CD4-positive, alpha-beta T cell (primary cell): ENCODE measurements around the gene MYO3A. TPM values are rescaled to one million over a fixed set of nuclear protein-coding genes. Genes with fewer than 3 reads are reported as not detected.

Experiments used
- ATAC-seq: fragments of 200-7000 bp; cut with Tn5 transposase; one replicate; pipeline ENCODE4 v1.10.0; 2022; ENCODE audit warnings: mild to moderate bottlenecking; ENCODE audit not compliant: poor library complexity
- CTCF ChIA-PET: fragments of 350-600 bp; sonication (Branson Sonifier 250); formaldehyde crosslinking; loops from one replicate; lab custom pipeline; 2021; ENCODE audit warnings: antibody characterized with exemption, inconsistent platforms; lab: Charles Lee
- POLR2A ChIA-PET: fragments of 350-600 bp; sonication (Branson Sonifier 250); formaldehyde crosslinking; loops from one replicate; lab custom pipeline; 2021; ENCODE audit warnings: antibody characterized with exemption, inconsistent platforms; lab: Charles Lee
- DNase-seq, 14 experiments: peaks; one replicate each; pipeline ENCODE4 v3.0.0-alpha.2; 2013 to 2020; ENCODE audit warnings: mixed read lengths in 2 of 14
- H3K27ac ChIP-seq, 2 donors: one replicate each; pipeline versions ENCODE4 v1.5.1 to v1.7.0; 2013; ENCODE audit warnings: low read length in 2 of 2, low read depth in 1 of 2, mild to moderate bottlenecking in 1 of 2
- H3K27me3 ChIP-seq, 2 experiments: 1 replicate in 1 of 2; 2 replicates in 1 of 2; pipeline versions ENCODE4 v1.6.1 to v1.7.0; 2013; ENCODE audit warnings: low read length in 2 of 2, control low read depth in 1 of 2, mild to moderate bottlenecking in 1 of 2, moderate library complexity in 1 of 2; ENCODE audit not compliant: insufficient read depth in 2 of 2, control insufficient read depth in 1 of 2
- H3K36me3 ChIP-seq: one replicate; pipeline ENCODE4 v1.6.1; 2013; ENCODE audit warnings: low read length, control low read depth; ENCODE audit not compliant: insufficient read depth
- H3K4me1 ChIP-seq: one replicate; pipeline ENCODE4 v1.6.1; 2013; ENCODE audit warnings: low read length, control low read depth; ENCODE audit not compliant: insufficient read depth
- H3K4me3 ChIP-seq: one replicate; pipeline ENCODE4 v1.5.1; 2013; ENCODE audit warnings: mild to moderate bottlenecking, low read length, moderate library complexity
- H3K9me3 ChIP-seq, 2 experiments: 1 replicate in 1 of 2; 2 replicates in 1 of 2; pipeline versions ENCODE4 v1.6.1 to v1.7.0; 2013; ENCODE audit warnings: low read length in 2 of 2, mild to moderate bottlenecking in 2 of 2, control low read depth in 1 of 2, moderate library complexity in 1 of 2; ENCODE audit not compliant: control insufficient read depth in 1 of 2, insufficient read depth in 1 of 2
- H3K27ac Mint-ChIP-seq: one replicate; pipeline ENCODE4 v1.8.0; 2020; ENCODE audit warnings: mixed read lengths
- H3K27me3 Mint-ChIP-seq: one replicate; pipeline ENCODE4 v1.8.0; 2021; ENCODE audit warnings: mixed read lengths
- H3K36me3 Mint-ChIP-seq: one replicate; pipeline ENCODE4 v1.8.0; 2021; ENCODE audit warnings: low read depth, mixed read lengths
- H3K4me1 Mint-ChIP-seq: one replicate; pipeline ENCODE4 v1.8.0; 2021; ENCODE audit warnings: low read depth, mixed read lengths
- H3K4me3 Mint-ChIP-seq: one replicate; pipeline ENCODE4 v1.8.0; 2020; ENCODE audit warnings: mild to moderate bottlenecking, mixed read lengths
- H3K9me3 Mint-ChIP-seq: one replicate; pipeline ENCODE4 v1.8.0; 2020; ENCODE audit warnings: mixed read lengths
- CTCF ChIP-seq: fragments of 200-600 bp; IDR thresholded peaks from one replicate; pipeline ENCODE4 v1.8.0; 2022; ENCODE audit warnings: antibody characterized with exemption, mild to moderate bottlenecking
- intact Hi-C, 2 experiments: fragments of 100-400 bp; cut with DNase I in 1 of 2; cut with micrococcal nuclease in 1 of 2; formaldehyde crosslinking; loops; one replicate each; pipeline versions ENCODE4 v1.15.1 to v1.9.0; 2023 to 2025; cut with DNase I, micrococcal nuclease
- total RNA-seq, 174 experiments: library from RNA in 2 of 174; stranded (reverse) in 2 of 174; gene quantifications; one replicate each; pipeline ENCODE4 v1.2.3 and lab custom pipeline; 2021 to 2026

The MYO3A gene
- total RNA-seq, 2 experiments from 2014 or later: not detected

DNA sequence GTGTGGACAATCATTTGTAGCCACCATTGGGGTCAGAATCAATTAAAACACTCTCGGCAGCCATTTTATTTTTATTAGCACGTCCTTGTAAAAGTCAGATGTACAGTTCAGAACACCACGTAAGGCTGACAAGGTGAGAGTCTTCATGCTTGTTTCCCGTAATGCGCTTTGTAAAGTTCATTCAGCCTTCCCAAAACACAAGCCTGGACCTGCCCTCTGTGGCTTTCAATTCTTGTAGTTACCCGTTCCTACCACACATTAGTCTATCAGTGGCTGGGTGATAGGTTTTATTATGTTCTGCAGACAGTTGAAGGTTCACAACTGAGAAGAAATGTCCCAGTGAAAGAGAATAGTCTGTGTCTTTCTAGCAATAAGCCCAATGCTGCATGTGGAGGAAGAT is 317.9 kb downstream of the MYO3A start:
- no peaks in the 10 kb centered on the region for H3K9me3 Mint-ChIP-seq
- peaks cover 0 to 5% of the 10 kb centered on the region in 2 experiments for H3K27me3 ChIP-seq
- no peaks in the 10 kb centered on the region for H3K9me3 ChIP-seq
- H3K4me1 Mint-ChIP-seq: no peaks in the 10 kb centered on the region
- ChIA-PET CTCF (no interaction called here), POLR2A (no interaction called here)
- ATAC-seq (no peak), DNase-seq (no peak)
- no peak overlapping the region for H3K4me3 Mint-ChIP-seq
- no peaks in the 10 kb centered on the region for H3K36me3 ChIP-seq
- no peak overlapping the region for H3K4me3 ChIP-seq
- no peak overlapping the region for H3K27ac ChIP-seq
- H3K27ac Mint-ChIP-seq: no peak overlapping the region
- no peaks in the 10 kb centered on the region for H3K36me3 Mint-ChIP-seq
- H3K4me1 ChIP-seq: no peaks in the 10 kb centered on the region
- intact Hi-C loops: no loop called here
- TF ChIP-seq CTCF: no peak
- peaks cover 26% of the 10 kb centered on the region for H3K27me3 Mint-ChIP-seq

GRCh38 chr10:26254616-26255015 is 320.6 kb downstream of the MYO3A start:
- H3K27me3 ChIP-seq: peaks cover 0 to 5% of the 10 kb centered on the region in 2 experiments
- no peaks in the 10 kb centered on the region for H3K36me3 ChIP-seq
- ChIA-PET CTCF (no interaction called here), POLR2A (no interaction called here)
- Mint-ChIP-seq H3K9me3 (no peaks in the 10 kb centered on the region), H3K4me1 (no peaks in the 10 kb centered on the region), H3K4me3 (no peak overlapping the region), H3K27me3 (peaks cover 41% of the 10 kb centered on the region), H3K36me3 (no peaks in the 10 kb centered on the region), H3K27ac (no peak overlapping the region)
- H3K9me3 ChIP-seq: no peaks in the 10 kb centered on the region
- no peaks in the 10 kb centered on the region for H3K4me1 ChIP-seq
- ATAC-seq (no peak), DNase-seq (no peak)
- H3K4me3 ChIP-seq: no peak overlapping the region
- no peak overlapping the region for H3K27ac ChIP-seq
- no peak for TF ChIP-seq CTCF
- intact Hi-C loops: no loop called here

DNA sequence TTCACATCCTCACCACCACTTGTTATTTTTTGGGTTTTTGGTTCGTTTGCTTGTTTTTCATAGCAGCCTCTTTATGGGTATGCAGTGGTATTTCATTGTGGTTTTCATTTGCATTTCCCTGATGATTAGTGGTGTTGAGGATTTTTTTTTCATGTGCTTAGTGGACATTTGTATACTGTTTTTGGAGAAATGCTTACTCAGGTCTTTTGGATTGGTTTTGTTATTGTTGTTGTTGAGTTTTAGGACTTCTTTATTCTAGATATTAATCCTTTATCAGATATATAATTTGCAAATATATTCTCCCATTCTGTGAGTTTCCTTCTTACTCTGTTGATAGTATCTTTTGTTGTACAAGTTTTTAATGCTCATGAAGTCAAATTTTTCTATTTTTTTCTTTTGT is 325.3 kb downstream of the MYO3A start:
- Histone ChIP-seq H3K27ac (no peak overlapping the region), H3K4me3 (no peak overlapping the region), H3K4me1 (no peaks in the 10 kb centered on the region), H3K36me3 (no peaks in the 10 kb centered on the region), H3K9me3 (no peaks in the 10 kb centered on the region), H3K27me3 (peaks cover 2 to 6% of the 10 kb centered on the region in 2 experiments)
- DNase-seq: no peak
- Mint-ChIP-seq H3K9me3 (no peaks in the 10 kb centered on the region), H3K27ac (no peak overlapping the region), H3K27me3 (peaks cover 68% of the 10 kb centered on the region), H3K36me3 (no peaks in the 10 kb centered on the region), H3K4me3 (no peak overlapping the region), H3K4me1 (no peaks in the 10 kb centered on the region)
- CTCF ChIA-PET: no interaction called here
- intact Hi-C loops: no loop called here
- no peak for ATAC-seq
- TF ChIP-seq CTCF: no peak
- POLR2A ChIA-PET: no interaction called here
